Measurements from ENCODE around the gene CUL1.
"Not testable (repeated sequence)": the region's sequence is repeated elsewhere in the genome, so short reads cannot be mapped to it uniquely, and the experiment has no call there.

The CUL1 gene

DNA sequence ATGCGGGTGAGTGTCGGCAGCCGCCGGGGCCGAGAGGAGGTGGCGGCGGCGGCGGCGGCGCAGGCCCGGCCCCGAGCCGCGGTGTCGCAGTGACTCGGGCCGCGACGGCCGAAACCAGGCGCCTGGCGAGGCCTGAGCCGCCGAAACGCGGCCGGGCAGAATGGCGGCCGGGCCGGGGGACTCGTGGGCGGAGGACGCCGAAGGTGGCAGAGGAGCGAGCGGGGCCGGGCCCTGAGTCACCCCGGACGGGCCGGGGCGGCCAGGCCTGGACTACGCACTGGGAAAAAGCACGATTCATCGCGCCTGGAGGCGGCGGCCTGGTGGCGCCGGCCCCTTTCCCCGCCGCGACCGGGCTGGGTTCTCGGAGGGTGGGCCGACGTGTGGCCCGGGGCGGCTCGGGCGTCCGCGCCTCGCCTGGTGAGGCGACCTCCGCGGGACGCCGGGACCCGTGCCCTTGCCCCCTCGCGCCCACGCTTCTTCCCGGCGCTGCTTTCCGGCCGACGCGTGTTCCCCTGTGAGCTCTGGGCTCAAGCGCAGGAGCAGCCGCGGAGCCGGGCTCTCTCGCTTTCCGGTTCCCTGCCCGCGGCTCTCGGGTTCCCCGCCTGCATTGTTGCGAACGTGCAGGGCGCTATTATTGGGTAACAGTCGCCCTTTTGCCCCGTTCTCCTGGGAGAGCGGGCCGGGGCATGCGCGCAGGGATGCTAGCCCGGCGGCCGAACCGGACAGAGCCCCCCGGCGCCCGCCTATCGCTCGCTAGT is 500 bp downstream of the CUL1 start:
- no peak for DNase-seq (ENCODE audit: low read depth)
- TF ChIP-seq CTCF (IDR thresholded peaks at IDR 0.05; ENCODE audit: control insufficient read depth, insufficient read depth, low read depth, low read length, missing control alignments), result no peak

GRCh38 chr7:148699782-148700629 is 1.3 kb downstream of the CUL1 start:
- peak overlapping the region; percentile 56 for H3K4me3 ChIP-seq (ENCODE audit: control insufficient read depth, low read depth, low read length)
- DNase-seq (ENCODE audit: low read depth), result no peak
- TF ChIP-seq CTCF (IDR thresholded peaks at IDR 0.05; ENCODE audit: control insufficient read depth, insufficient read depth, low read depth, low read length, missing control alignments), result no peak

More for the DNA sequence above, 500 bp downstream of the CUL1 start:
- peak overlapping the region; percentile 56 for H3K4me3 ChIP-seq (ENCODE audit: control insufficient read depth, low read depth, low read length)

GRCh38 chr7:148700661-148701064 is 2.0 kb downstream of the CUL1 start:
- no peak for DNase-seq (ENCODE audit: low read depth)
- peak overlapping the region; percentile 56 for H3K4me3 ChIP-seq (ENCODE audit: control insufficient read depth, low read depth, low read length)
- no peak for TF ChIP-seq CTCF (IDR thresholded peaks at IDR 0.05; ENCODE audit: control insufficient read depth, insufficient read depth, low read depth, low read length, missing control alignments)

GRCh38 chr7:148701414-148701813 is 2.7 kb downstream of the CUL1 start:
- DNase-seq (ENCODE audit: low read depth), result no peak
- TF ChIP-seq CTCF (IDR thresholded peaks at IDR 0.05; ENCODE audit: control insufficient read depth, insufficient read depth, low read depth, low read length, missing control alignments), result no peak
- no peak overlapping the region for H3K4me3 ChIP-seq (ENCODE audit: control insufficient read depth, low read depth, low read length)

- H3K4me3 ChIP-seq (ENCODE audit: control insufficient read depth, low read depth, low read length), result no peak overlapping the region
- DNase-seq (ENCODE audit: low read depth), result no peak
- TF ChIP-seq CTCF (IDR thresholded peaks at IDR 0.05; ENCODE audit: control insufficient read depth, insufficient read depth, low read depth, low read length, missing control alignments), result no peak
Observed at GRCh38 chr7:148702876-148703670, 4.4 kb downstream of the CUL1 start.

DNA sequence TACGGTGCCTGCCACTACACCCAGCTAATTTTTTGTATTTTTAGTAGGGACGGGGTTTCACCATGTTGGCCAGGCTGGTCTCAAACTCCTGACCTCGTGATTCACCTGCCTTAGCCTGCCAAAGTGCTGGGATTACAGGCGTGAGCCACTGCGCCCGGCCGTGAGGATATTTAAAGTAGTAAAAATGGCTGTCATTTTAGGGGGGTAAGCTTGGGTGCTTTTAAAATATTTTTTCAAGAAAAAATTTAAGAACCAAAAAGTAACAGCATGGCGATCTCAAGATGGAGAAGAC is 4.9 kb downstream of the CUL1 start:
- DNase-seq (ENCODE audit: low read depth); H3K4me3 ChIP-seq (ENCODE audit: control insufficient read depth, low read depth, low read length): not testable (repeated sequence)

Measured in AG09309 (cell line).